ENCODE data around the gene DBNDD2. TPM values are rescaled to one million over a fixed set of nuclear protein-coding genes. Genes with fewer than 3 reads are reported as not detected.

DBNDD2 gene
- total and polyA plus RNA-seq, 10 donors: 15.8 to 38.5 (median 29.2) TPM

DNA sequence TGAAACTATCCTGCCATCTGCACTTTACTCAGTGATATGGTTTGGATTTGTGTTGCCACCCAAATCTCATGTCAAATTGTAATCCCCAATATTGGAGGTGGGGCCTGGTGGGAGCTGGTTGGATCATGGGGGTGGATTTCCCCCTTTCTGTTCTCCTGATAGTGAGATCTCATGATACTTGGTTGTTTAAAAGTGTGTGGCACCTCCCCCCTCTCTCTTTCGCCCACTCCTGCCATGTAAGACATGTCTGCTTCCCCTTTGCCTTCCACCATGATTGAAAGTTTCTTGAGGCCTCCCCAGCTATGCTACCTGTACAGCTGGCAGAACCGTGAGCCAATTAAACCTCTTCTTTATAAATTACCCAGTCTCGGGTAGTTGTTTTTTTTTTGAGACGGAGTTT lies 25.9 kb downstream of the DBNDD2 start:
- DNase-seq: no peak
- intact Hi-C loops (cut with DNase I; ENCODE audit: low total_unique reads): no loop called here
- H3K4me1 ChIP-seq: peaks cover 0 to 37% (median 27%) of the 10 kb centered on the region in 6 donors
- H3K27me3 ChIP-seq (replicated peaks in 1 of 7): no peaks in the 10 kb centered on the region
- no peak overlapping the region for H3K27ac ChIP-seq
- peaks cover 0 to 9% (median 0%) of the 10 kb centered on the region in 6 donors for H3K36me3 ChIP-seq
- no peak overlapping the region for H3K4me3 ChIP-seq
- H3K9me3 ChIP-seq: no peaks in the 10 kb centered on the region
- 93 to 97% (median 94%) methylated on average over 4 of the region's 4 CpGs for WGBS, 5 donors
- no peak for TF ChIP-seq POLR2A (IDR thresholded peaks at IDR 0.05)
- TF ChIP-seq, protein P1, sequence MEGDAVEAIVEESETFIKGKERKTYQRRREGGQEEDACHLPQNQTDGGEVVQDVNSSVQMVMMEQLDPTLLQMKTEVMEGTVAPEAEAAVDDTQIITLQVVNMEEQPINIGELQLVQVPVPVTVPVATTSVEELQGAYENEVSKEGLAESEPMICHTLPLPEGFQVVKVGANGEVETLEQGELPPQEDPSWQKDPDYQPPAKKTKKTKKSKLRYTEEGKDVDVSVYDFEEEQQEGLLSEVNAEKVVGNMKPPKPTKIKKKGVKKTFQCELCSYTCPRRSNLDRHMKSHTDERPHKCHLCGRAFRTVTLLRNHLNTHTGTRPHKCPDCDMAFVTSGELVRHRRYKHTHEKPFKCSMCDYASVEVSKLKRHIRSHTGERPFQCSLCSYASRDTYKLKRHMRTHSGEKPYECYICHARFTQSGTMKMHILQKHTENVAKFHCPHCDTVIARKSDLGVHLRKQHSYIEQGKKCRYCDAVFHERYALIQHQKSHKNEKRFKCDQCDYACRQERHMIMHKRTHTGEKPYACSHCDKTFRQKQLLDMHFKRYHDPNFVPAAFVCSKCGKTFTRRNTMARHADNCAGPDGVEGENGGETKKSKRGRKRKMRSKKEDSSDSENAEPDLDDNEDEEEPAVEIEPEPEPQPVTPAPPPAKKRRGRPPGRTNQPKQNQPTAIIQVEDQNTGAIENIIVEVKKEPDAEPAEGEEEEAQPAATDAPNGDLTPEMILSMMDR (IDR thresholded peaks at IDR 0.05 in 8 of 11, conservative IDR thresholded peaks at IDR 0.05 in 3 of 11): no peak

- Histone ChIP-seq H3K9me3 (no peaks in the 10 kb centered on the region), H3K4me1 (peaks cover 0 to 33% (median 25%) of the 10 kb centered on the region in 6 donors), H3K4me3 (peak overlapping the region; percentile 12 to 73 (median 46)), H3K27me3 (replicated peaks in 1 of 7) (no peaks in the 10 kb centered on the region), H3K36me3 (no peaks in the 10 kb centered on the region), H3K27ac (peak overlapping the region in 7 of 8 donors; percentile 47 to 81 (median 72))
- peak; percentile 97 for DNase-seq
- WGBS, 5 donors: 11 to 15% (median 13%) methylated on average over 20 to 33 of the region's 33 CpGs
- TF ChIP-seq POLR2A (IDR thresholded peaks at IDR 0.05): peak in 1 of 3 donors; percentile 20
- peak; percentile 82 to 84 (median 84) for TF ChIP-seq POLR2AphosphoS5 (IDR thresholded peaks at IDR 0.05)
- TF ChIP-seq, protein P1 (IDR thresholded peaks at IDR 0.05 in 8 of 11, conservative IDR thresholded peaks at IDR 0.05 in 3 of 11): peak; percentile 91 to 98 (median 96)
- intact Hi-C loops (cut with DNase I; ENCODE audit: low total_unique reads): loop anchor here (5.0 kb wide), 2 partner anchors 65 to 115 kb away; no protein-coding TSS in a partner anchor
Observed at GRCh38 chr20:45436732-45437485, 28.8 kb downstream of the DBNDD2 start.

DNA sequence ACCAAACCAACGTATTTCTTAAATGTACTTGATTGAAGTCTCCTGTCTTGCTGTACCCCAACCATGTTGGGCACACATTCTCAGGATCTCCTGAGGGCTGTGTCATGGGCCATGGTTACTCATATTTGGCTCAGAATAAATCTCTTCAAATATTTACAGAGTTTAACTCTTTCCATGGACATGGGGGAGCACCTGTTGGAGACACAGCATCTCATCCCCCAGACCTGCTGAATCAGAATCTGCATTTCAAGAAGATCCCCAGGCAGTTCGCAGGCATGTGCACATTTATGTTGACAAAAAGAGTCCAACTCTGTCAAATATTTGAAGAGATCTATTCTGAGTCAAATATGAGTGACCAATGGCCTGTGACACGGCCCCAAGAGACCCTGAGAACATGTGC lies 32.3 kb downstream of the DBNDD2 start:
- intact Hi-C loops (cut with DNase I; ENCODE audit: low total_unique reads): no loop called here
- H3K4me3 ChIP-seq: no peak overlapping the region
- WGBS, 5 donors: 73 to 90% (median 78%) methylated on average over 3 of the region's 3 CpGs

More for the DNA sequence above, 32.3 kb downstream of the DBNDD2 start:
- Histone ChIP-seq H3K27ac (no peak overlapping the region), H3K27me3 (replicated peaks in 1 of 7) (no peaks in the 10 kb centered on the region), H3K36me3 (no peaks in the 10 kb centered on the region), H3K4me1 (peaks cover 0 to 18% (median 12%) of the 10 kb centered on the region in 6 donors), H3K9me3 (no peaks in the 10 kb centered on the region)
- DNase-seq: no peak
- no peak for TF ChIP-seq POLR2A (IDR thresholded peaks at IDR 0.05)
- TF ChIP-seq POLR2AphosphoS5 (IDR thresholded peaks at IDR 0.05): no peak
- TF ChIP-seq, protein P1 (IDR thresholded peaks at IDR 0.05 in 8 of 11, conservative IDR thresholded peaks at IDR 0.05 in 3 of 11): no peak
